Stimulated activated CD8-positive, alpha-beta memory T cell treated with anti-CD3 and anti-CD28 coated beads, Interleukin-15, amount 100 ng/mL, for 48 hours (primary cell): ENCODE results near the gene OBSL1.

Experiments
- DNase-seq, 2 donors: peaks; one replicate each; pipeline ENCODE4 v3.0.0-alpha.2; 2020; ENCODE audit warnings: low read depth in 2 of 2

The OBSL1 gene

GRCh38 chr2:219531639-219532377, 39.5 kb downstream of the OBSL1 start:
- no peak for DNase-seq

- DNase-seq: peak; percentile 67 to 68
These were observed 41.0 kb downstream of the OBSL1 start for GRCh38 chr2:219530048-219530963.

DNA sequence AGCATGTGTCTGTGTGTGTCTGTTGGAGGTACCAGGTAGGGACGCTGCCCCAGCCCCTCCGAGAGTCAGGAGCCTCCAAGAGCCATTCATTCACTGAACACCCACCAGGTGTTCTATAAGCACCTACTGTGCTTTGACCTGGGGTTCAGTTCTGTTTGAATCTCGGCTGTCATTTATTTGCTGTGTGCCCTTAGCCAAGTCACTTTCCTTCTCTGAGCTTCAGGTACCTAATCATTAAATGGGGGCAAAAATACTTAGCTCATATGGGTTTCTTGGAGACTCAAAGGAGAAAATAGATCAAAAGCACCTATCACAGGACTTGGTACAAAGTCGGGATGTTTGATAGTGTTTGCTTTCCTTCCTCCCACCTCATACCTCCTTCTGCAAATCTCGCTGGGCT, 43.9 kb downstream of the OBSL1 start:
- no peak for DNase-seq

DNA sequence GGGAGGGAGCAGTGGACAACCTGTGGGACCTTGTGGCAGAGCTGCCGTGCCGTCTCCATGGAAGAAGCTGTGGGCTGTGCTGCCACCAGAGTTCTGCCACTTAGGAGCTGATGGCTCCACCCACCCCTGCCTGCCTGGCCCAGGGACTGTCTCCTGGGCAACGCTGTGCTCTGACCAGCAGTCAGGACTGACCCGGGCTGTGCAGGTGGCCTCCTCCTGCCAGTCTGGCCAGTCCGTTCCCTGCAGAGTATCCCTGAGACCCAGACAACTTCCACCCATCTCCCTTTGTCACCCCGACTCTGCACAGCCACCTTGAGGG, 44.3 kb downstream of the OBSL1 start:
- no peak for DNase-seq

DNA sequence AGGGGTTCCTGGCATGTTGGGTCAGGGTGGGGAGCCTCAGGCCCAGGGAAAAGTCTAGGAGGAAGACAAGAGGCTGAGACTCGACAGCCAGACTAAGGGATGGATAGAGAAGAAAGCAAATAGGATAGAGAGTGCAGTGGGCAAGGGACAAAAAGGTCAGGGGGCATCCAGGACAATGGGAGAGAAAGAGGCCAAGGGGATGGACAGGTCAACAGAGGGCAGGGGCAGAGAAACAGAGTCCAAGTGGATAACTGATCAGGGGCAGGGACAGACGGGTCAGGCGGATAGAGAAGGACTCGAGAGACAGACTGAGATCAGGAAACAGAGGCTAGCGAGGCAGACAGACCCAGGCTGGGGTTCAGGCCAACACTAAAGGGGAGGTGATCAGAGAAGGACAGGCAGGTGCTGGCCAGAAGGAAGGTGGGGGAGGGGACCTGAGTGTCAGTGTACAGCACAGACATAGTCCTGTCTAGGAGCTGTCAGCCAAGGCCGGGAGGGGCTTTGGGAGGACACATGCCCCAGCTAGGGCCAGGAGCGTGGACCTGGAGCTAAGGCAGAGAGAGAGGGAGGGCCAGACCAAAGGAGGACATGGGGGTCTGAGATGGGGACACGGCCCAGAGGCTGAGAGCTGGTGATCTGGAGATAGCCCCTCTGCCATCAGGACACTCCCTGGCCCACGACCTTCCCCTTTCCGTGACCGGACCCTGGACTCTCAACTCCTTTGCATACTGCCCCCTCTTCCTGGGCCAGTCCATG, 44.8 kb downstream of the OBSL1 start:
- DNase-seq: no peak

DNA sequence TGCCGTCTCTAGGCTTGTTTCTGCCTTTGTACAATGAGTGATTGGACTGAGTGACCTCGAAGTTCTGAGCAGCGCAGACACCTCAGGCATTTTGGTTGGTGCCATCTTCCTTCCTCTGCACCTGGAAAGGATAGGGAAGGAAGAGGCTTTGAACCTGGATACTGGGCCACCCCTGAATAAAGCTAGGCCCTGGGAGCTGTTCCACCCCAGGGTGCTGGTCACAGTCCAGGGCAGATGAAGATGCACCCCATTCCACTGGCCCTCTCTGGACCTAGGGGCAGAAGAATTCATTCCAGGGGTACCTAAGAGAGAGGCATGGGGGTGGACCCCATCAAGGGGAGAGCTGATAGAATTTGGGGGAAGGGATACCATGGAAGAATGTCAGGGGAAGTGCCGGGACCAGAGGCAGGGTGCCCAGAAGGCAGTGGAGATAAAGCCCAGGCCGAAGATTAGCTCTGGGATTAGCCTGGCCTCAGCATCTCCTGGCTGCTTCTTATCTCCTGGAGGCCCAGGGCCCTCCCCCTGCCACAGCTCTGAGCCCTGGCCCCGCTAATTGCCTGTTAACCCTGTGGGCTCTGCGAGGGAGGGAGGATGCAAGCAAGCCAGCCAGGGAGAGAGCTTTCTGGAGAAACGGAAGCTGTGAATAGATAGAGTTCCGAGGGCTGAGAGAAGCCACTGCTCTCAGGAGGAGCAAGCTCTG, 45.7 kb downstream of the OBSL1 start:
- DNase-seq: no peak

GRCh38 chr2:219524817-219525216, 46.5 kb downstream of the OBSL1 start:
- no peak for DNase-seq

DNA sequence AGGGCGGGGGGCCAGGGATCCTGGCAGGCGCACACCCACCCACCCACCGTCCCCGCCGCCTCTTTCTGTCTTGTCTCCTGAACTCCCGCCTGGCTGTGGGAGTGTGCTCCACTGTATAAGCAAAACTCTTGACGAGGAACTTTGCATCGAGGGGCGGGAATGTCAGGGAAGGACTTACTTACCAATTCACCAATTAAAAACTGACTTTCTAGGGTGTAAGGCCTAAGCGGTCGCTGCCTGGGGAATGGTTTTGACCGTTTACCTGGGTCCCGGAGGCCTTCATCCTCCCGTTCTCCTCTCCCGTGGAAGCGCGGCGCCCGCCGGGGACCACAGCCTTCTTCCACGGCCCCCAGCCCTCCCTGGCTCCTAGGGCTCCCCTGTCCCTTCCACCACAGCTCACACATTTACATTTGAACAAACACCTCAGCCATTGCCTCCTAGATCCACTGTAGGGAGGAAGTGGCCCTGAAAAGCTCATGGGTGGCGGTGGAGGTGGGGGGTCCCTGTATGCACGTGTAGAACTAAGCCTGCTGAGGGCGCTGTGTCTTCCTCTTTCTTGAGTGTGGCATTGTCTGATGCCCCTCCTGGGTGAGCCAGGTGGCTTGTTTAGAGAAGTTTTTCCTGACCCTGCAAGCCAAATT, 48.2 kb downstream of the OBSL1 start:
- DNase-seq: no peak

- no peak for DNase-seq
These were observed 49.0 kb downstream of the OBSL1 start for GRCh38 chr2:219522111-219523030.

- DNase-seq: no peak
These were observed 50.1 kb downstream of the OBSL1 start for GRCh38 chr2:219521066-219521880.

GRCh38 chr2:219520079-219520478, 51.3 kb downstream of the OBSL1 start:
- DNase-seq: no peak

GRCh38 chr2:219519526-219519916, 51.8 kb downstream of the OBSL1 start:
- DNase-seq: no peak

- no peak for DNase-seq
These were observed 53.2 kb downstream of the OBSL1 start for GRCh38 chr2:219517954-219518778.

GRCh38 chr2:219516888-219517287, 54.5 kb downstream of the OBSL1 start:
- DNase-seq: no peak

- DNase-seq: no peak
These were observed 55.3 kb downstream of the OBSL1 start for GRCh38 chr2:219515874-219516629.

DNA sequence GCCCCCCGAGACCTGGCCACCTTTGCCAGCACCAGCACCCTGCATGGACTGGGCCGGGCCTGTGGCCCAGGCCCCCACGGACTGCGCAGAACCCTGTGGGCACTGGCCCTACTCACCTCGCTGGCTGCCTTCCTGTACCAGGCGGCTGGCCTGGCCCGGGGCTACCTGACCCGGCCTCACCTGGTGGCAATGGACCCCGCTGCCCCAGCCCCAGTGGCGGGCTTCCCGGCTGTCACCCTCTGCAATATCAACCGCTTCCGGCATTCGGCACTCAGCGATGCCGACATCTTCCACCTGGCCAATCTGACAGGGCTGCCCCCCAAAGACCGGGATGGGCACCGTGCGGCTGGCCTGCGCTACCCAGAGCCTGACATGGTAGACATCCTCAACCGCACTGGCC, 56.5 kb downstream of the OBSL1 start:
- DNase-seq: no peak

GRCh38 chr2:219514196-219514761, 57.1 kb downstream of the OBSL1 start, which contains the start of gene ASIC4:
ASIC4 (plus strand) TSS chr2:219514482; CDS start chr2:219514725, 243 bp downstream.
- DNase-seq: no peak
